Right lung (tissue), 5 donors: ENCODE measurements around the gene CDK6. TPM values are rescaled to one million over a fixed set of nuclear protein-coding genes. Genes with fewer than 3 reads are reported as not detected.
A peak's percentile ranks its signal among the peaks of the same experiment; 100 is the strongest.

Experiments
- DNase-seq, 2 donors: peaks; one replicate each; pipeline ENCODE4 v3.0.0-alpha.2; 2013
- polyA plus RNA-seq, 5 donors: library from polyadenylated mRNA; unstranded; fragments of 120-200 nt; gene quantifications; one replicate each; pipeline versions ENCODE4 v1.2.1 to v1.2.3, GENCODE V29; 2013; ENCODE audit warnings: inconsistent platforms in 1 of 5, low replicate concordance in 1 of 5; ENCODE audit not compliant: insufficient read length in 5 of 5, insufficient read depth in 1 of 5

CDK6 gene
- polyA plus RNA-seq, 5 donors: 28.4 to 52.5 (median 45.0) TPM

GRCh38 chr7:92830027-92830426, 6.3 kb downstream of the CDK6 start:
- DNase-seq: no peak

- no peak for DNase-seq
These were observed 8.8 kb downstream of the CDK6 start for GRCh38 chr7:92827464-92828120.

- DNase-seq: no peak
These were observed 10.0 kb downstream of the CDK6 start for GRCh38 chr7:92826258-92826938.

- no peak for DNase-seq
These were observed 11.4 kb downstream of the CDK6 start for GRCh38 chr7:92824901-92825480.

GRCh38 chr7:92824450-92824849, 11.9 kb downstream of the CDK6 start:
- DNase-seq: no peak

- DNase-seq: no peak
These were observed 13.3 kb downstream of the CDK6 start for GRCh38 chr7:92823042-92823441.

- DNase-seq: no peak
These were observed 16.2 kb downstream of the CDK6 start for GRCh38 chr7:92820191-92820590.

- DNase-seq: no peak
These were observed 19.0 kb downstream of the CDK6 start for GRCh38 chr7:92817398-92817797.

GRCh38 chr7:92815412-92815811, 21.0 kb downstream of the CDK6 start:
- DNase-seq: no peak

GRCh38 chr7:92813390-92814024, 22.9 kb downstream of the CDK6 start:
- DNase-seq: no peak

- DNase-seq: no peak
These were observed 25.2 kb downstream of the CDK6 start for GRCh38 chr7:92811158-92811557.

- peak in 1 of 2 donors; percentile 70 for DNase-seq
These were observed 26.4 kb downstream of the CDK6 start for GRCh38 chr7:92809760-92810573.

- no peak for DNase-seq
These were observed 27.0 kb downstream of the CDK6 start for GRCh38 chr7:92809397-92809759.

- DNase-seq: no peak
These were observed 27.7 kb downstream of the CDK6 start for GRCh38 chr7:92808635-92809034.

GRCh38 chr7:92808006-92808405, 28.4 kb downstream of the CDK6 start:
- no peak for DNase-seq

GRCh38 chr7:92806496-92806895, 29.9 kb downstream of the CDK6 start:
- no peak for DNase-seq

GRCh38 chr7:92802406-92802805, 34.0 kb downstream of the CDK6 start:
- DNase-seq: no peak

- no peak for DNase-seq
These were observed 36.7 kb downstream of the CDK6 start for GRCh38 chr7:92799446-92800211.

- no peak for DNase-seq
These were observed 37.7 kb downstream of the CDK6 start for GRCh38 chr7:92798517-92799249.

- no peak for DNase-seq
These were observed 38.7 kb downstream of the CDK6 start for GRCh38 chr7:92797693-92798092.
